ENCODE results near the gene JAK1. TPM values are rescaled to one million over a fixed set of nuclear protein-coding genes. Genes with fewer than 3 reads are reported as not detected.
A peak's percentile ranks its signal among the peaks of the same experiment; 100 is the strongest.
"Not testable (repeated sequence)": the region's sequence is repeated elsewhere in the genome, so short reads cannot be mapped to it uniquely, and the experiment has no call there.

JAK1 gene
- total RNA-seq, 2 donors from 2014 or later: 113 to 115 TPM

DNA sequence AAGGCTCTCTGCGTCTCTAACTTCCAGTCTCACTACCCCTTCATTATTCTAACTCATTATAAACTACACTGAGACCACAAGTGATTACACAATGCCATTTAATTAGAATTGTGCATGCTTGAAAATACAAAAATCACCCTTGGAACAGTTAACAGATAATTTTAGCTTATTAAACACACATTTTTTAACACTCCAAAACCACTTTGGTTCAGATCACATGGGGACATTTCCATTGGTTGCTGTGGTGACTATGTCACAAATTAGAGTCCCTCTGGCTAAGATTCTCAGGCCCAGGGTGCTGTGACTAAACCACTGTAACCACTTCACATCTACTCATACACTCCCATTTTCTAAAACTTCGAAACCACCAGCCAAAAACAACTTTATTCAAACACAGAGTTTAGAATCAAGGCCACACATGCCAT, 43.0 kb downstream of the JAK1 start:
- no peaks in the 10 kb centered on the region for H3K36me3 ChIP-seq
- ATAC-seq (ENCODE audit: insufficient number of reproducible peaks, low FRiP score, low read depth) (no peak), DNase-seq (ENCODE audit: low spot score) (no peak)
- H3K27ac ChIP-seq: no peak overlapping the region
- no peak overlapping the region for H3K4me3 ChIP-seq
- H3K27me3 ChIP-seq (replicated peaks; ENCODE audit: insufficient read depth): no peaks in the 10 kb centered on the region
- peaks cover 20 to 36% of the 10 kb centered on the region in 2 donors for H3K4me1 ChIP-seq (ENCODE audit: control insufficient read depth in 1 of 2, low read depth in 2 of 2)
- no peaks in the 10 kb centered on the region for H3K9me3 ChIP-seq
- TF ChIP-seq, protein P1, sequence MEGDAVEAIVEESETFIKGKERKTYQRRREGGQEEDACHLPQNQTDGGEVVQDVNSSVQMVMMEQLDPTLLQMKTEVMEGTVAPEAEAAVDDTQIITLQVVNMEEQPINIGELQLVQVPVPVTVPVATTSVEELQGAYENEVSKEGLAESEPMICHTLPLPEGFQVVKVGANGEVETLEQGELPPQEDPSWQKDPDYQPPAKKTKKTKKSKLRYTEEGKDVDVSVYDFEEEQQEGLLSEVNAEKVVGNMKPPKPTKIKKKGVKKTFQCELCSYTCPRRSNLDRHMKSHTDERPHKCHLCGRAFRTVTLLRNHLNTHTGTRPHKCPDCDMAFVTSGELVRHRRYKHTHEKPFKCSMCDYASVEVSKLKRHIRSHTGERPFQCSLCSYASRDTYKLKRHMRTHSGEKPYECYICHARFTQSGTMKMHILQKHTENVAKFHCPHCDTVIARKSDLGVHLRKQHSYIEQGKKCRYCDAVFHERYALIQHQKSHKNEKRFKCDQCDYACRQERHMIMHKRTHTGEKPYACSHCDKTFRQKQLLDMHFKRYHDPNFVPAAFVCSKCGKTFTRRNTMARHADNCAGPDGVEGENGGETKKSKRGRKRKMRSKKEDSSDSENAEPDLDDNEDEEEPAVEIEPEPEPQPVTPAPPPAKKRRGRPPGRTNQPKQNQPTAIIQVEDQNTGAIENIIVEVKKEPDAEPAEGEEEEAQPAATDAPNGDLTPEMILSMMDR (IDR thresholded peaks at IDR 0.05): no peak

DNA sequence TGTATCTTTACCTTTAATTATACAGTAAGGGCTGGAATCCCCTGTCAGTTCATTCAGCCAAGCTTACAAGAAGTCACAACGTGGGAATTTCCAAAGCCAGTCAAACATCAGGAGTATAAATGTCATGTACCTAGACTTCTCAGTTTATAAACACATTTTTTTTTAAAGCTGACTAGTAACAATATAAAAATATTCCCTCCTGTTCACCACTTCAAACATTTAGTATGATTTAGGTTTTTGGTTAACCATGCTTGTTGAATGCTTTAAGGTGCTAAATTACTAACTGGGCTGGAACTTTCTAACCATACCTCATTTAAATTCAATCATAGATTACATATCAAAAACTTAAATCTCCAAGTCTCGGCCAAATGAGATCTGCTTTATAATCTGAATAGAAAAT, 44.0 kb downstream of the JAK1 start:
- peaks cover 30 to 43% of the 10 kb centered on the region in 2 donors for H3K4me1 ChIP-seq (ENCODE audit: control insufficient read depth in 1 of 2, low read depth in 2 of 2)

DNA sequence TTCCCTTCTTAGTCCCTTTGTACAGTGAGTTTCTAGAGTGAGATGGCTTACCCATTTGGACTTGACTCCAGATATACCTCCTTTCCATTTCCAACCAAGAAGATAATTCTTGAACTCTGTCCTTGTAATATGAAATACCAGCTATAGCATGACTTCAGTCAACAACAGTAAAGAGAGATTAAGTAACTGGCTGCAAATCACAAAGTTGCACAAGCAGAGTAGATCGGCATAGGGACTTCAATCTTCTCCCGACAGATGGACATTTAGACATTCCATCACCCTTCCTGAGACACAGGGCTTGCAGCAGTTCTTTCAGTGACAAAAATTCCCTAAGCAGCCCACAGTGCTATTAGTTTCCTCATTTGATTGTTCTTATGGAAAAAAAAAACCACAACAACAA, 44.6 kb downstream of the JAK1 start:
- Histone ChIP-seq H3K27me3 (replicated peaks; ENCODE audit: insufficient read depth) (no peaks in the 10 kb centered on the region), H3K9me3 (no peaks in the 10 kb centered on the region), H3K4me1 (ENCODE audit: control insufficient read depth in 1 of 2, low read depth in 2 of 2) (peaks cover 35 to 48% of the 10 kb centered on the region in 2 donors), H3K27ac (no peak overlapping the region), H3K36me3 (no peaks in the 10 kb centered on the region), H3K4me3 (no peak overlapping the region)
- no peak for DNase-seq (ENCODE audit: low spot score)
- ATAC-seq (ENCODE audit: insufficient number of reproducible peaks, low FRiP score, low read depth): no peak
- TF ChIP-seq, protein P1 (IDR thresholded peaks at IDR 0.05): no peak

More for the DNA sequence above, 44.0 kb downstream of the JAK1 start:
- Histone ChIP-seq H3K4me3 (no peak overlapping the region), H3K36me3 (no peaks in the 10 kb centered on the region), H3K9me3 (no peaks in the 10 kb centered on the region), H3K27me3 (replicated peaks; ENCODE audit: insufficient read depth) (no peaks in the 10 kb centered on the region), H3K27ac (no peak overlapping the region)
- DNase-seq (ENCODE audit: low spot score) (no peak), ATAC-seq (ENCODE audit: insufficient number of reproducible peaks, low FRiP score, low read depth) (no peak)
- TF ChIP-seq, protein P1 (IDR thresholded peaks at IDR 0.05): no peak

DNA sequence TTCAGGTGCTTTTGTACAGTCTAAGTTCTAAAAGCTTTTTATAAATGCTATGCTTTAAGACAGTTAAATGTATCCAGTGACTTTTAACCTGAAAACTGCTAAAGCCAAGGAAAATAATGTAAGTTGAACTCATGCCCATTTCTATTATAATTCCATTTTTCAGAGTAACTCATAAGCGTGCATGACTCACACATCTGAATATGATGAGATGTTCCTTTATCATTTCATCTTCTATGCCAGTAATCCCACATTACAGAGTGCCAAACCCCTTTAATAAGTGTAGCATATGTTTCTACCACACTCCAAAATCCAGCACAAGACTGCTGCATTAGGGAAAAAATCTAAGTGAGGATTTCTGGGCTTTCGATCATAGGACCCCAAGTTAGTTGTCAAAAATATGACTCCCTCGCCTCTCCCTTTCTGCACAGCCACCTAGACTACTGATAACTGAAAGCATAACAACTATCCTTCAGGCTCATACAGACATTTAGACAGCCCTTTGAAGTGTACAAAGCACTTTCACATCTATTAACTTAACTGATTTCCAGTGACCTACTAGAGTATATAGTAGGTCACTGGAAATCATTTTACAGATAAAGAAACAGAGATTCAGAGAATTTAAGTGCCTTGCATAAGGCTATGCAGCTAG, 45.3 kb downstream of the JAK1 start:
- H3K27me3 ChIP-seq (replicated peaks; ENCODE audit: insufficient read depth): no peaks in the 10 kb centered on the region
- no peaks in the 10 kb centered on the region for H3K9me3 ChIP-seq
- H3K36me3 ChIP-seq: no peaks in the 10 kb centered on the region
- TF ChIP-seq, protein P1 (IDR thresholded peaks at IDR 0.05): no peak
- no peak overlapping the region for H3K4me3 ChIP-seq
- H3K4me1 ChIP-seq (ENCODE audit: control insufficient read depth in 1 of 2, low read depth in 2 of 2): peaks cover 36 to 54% of the 10 kb centered on the region in 2 donors
- DNase-seq (ENCODE audit: low spot score) (no peak), ATAC-seq (ENCODE audit: insufficient number of reproducible peaks, low FRiP score, low read depth) (no peak)
- H3K27ac ChIP-seq: no peak overlapping the region

DNA sequence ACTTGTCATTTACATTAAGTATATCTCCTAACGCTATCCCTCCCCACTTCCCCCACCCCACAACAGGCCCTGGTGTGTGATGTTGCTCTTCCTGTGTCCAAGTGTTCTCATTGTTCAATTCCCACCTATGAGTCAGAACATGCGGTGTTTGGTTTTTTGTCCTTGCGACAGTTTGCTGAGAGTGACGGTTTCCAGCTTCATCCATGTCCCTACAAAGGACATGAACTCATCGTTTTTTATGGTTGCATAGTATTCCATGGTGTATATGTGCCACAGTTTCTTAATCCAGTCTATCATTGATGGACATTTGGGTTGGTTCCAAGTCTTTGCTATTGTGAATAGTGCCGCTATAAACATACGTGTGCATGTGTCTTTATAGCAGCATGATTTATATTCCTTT, 47.2 kb downstream of the JAK1 start:
- not testable (repeated sequence) for H3K27me3 ChIP-seq (replicated peaks; ENCODE audit: insufficient read depth); H3K9me3 ChIP-seq; H3K27ac ChIP-seq; H3K36me3 ChIP-seq; H3K4me3 ChIP-seq; DNase-seq (ENCODE audit: low spot score); ATAC-seq (ENCODE audit: insufficient number of reproducible peaks, low FRiP score, low read depth)
- H3K4me1 ChIP-seq (ENCODE audit: control insufficient read depth in 1 of 2, low read depth in 2 of 2): peaks cover 39 to 62% of the 10 kb centered on the region in 2 donors

DNA sequence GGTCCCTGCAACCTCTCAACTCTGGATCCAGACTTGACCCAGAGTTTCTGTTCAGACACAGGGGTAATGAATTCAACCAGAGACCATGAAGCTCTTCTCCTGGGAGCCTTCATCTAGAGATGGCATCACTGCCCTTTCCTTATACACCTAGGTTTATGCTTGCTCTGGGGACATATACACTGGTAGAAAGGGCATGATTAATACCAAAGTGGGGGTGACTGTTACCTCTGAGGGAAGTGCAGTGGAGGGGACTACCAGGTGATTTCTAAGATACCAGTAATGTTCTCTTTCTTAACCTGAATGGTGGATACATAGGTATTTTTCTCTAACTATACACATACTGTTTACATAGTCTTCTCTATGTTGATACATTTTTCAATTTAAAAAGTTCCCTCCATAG, 48.4 kb downstream of the JAK1 start:
- ATAC-seq (ENCODE audit: insufficient number of reproducible peaks, low FRiP score, low read depth): no peak
- TF ChIP-seq, protein P1 (IDR thresholded peaks at IDR 0.05): no peak

More for the DNA sequence above, 48.4 kb downstream of the JAK1 start:
- H3K36me3 ChIP-seq: no peaks in the 10 kb centered on the region
- H3K27ac ChIP-seq: peak overlapping the region in 1 of 2 donors; percentile 24
- peaks cover 32 to 58% of the 10 kb centered on the region in 2 donors for H3K4me1 ChIP-seq (ENCODE audit: control insufficient read depth in 1 of 2, low read depth in 2 of 2)
- DNase-seq (ENCODE audit: low spot score): no peak
- peak overlapping the region; percentile 2 for H3K4me3 ChIP-seq
- H3K9me3 ChIP-seq: no peaks in the 10 kb centered on the region
- no peaks in the 10 kb centered on the region for H3K27me3 ChIP-seq (replicated peaks; ENCODE audit: insufficient read depth)
